Cardiac muscle cell (in vitro differentiated cells and primary cell): ENCODE data around the gene NEMP2. TPM values are rescaled to one million over a fixed set of nuclear protein-coding genes. Genes with fewer than 3 reads are reported as not detected.

Source experiments
- DNase-seq, 2 donors: peaks; one replicate each; pipeline versions ENCODE4 v3.0.0 to v3.0.0-alpha.2; 2010 to 2017; ENCODE audit warnings: low read depth in 1 of 2, low spot score in 1 of 2
- H3K27ac ChIP-seq: fragments of 200-600 bp; sonication (generic); 2 replicates; pipeline ENCODE4 v1.5.1; 2016
- H3K27me3 ChIP-seq: fragments of 200-600 bp; sonication (generic); 2 replicates; pipeline ENCODE4 v1.6.0; 2016; ENCODE audit warnings: control low read depth
- H3K36me3 ChIP-seq: fragments of 200-600 bp; sonication (generic); 2 replicates; pipeline ENCODE4 v1.5.1; 2016; ENCODE audit warnings: control low read depth
- H3K4me1 ChIP-seq: fragments of 200-600 bp; sonication (generic); 2 replicates; pipeline ENCODE4 v1.8.1; 2017; ENCODE audit warnings: low read depth, mild to moderate bottlenecking, mixed run types
- H3K4me3 ChIP-seq: fragments of 200-600 bp; sonication (generic); 2 replicates; pipeline ENCODE4 v1.5.1; 2016; ENCODE audit warnings: mild to moderate bottlenecking
- H3K9me3 ChIP-seq: fragments of 200-600 bp; sonication (generic); 2 replicates; pipeline ENCODE4 v1.5.1; 2017; ENCODE audit warnings: low read depth, mild to moderate bottlenecking, control low read depth
- CTCF ChIP-seq: IDR thresholded peaks from 2 replicates; pipeline ENCODE4 v1.5.1; 2012; ENCODE audit warnings: low read depth, mild to moderate bottlenecking, low read length
- polyA plus RNA-seq: library from polyadenylated mRNA; unstranded; fragments of >200 nt; fragmentation: Nextera tagmentation; extraction: Ambion mirVana; gene quantifications from 2 replicates; pipeline ENCODE4 v1.2.1, GENCODE V29; 2016
- total RNA-seq: library from RNA; depleted of rRNA; stranded (reverse); fragments of >200 nt; gene quantifications from 2 replicates; pipeline ENCODE4 v1.2.3, GENCODE V29; 2016

The NEMP2 gene
- total and polyA plus RNA-seq, 2 experiments from 2014 or later: 2.5 to 5.4 TPM

GRCh38 chr2:190574169-190574568 lies 39.6 kb upstream of the NEMP2 start:
- TF ChIP-seq CTCF: no peak
- H3K27me3 ChIP-seq: no peaks in the 10 kb centered on the region
- DNase-seq: peak in 1 of 2 donors; percentile 50
- no peaks in the 10 kb centered on the region for H3K9me3 ChIP-seq
- no peak overlapping the region for H3K4me3 ChIP-seq
- H3K36me3 ChIP-seq: no peaks in the 10 kb centered on the region
- H3K4me1 ChIP-seq: peaks cover 23% of the 10 kb centered on the region
- H3K27ac ChIP-seq: no peak overlapping the region

- H3K4me3 ChIP-seq: no peak overlapping the region
- H3K9me3 ChIP-seq: no peaks in the 10 kb centered on the region
- H3K36me3 ChIP-seq: no peaks in the 10 kb centered on the region
- TF ChIP-seq CTCF: no peak
- H3K4me1 ChIP-seq: peaks cover 9% of the 10 kb centered on the region
- no peaks in the 10 kb centered on the region for H3K27me3 ChIP-seq
- DNase-seq: no peak
- H3K27ac ChIP-seq: no peak overlapping the region
These were observed 37.7 kb upstream of the NEMP2 start for GRCh38 chr2:190572246-190572645.

- Histone ChIP-seq H3K4me3 (no peak overlapping the region), H3K9me3 (no peaks in the 10 kb centered on the region), H3K36me3 (no peaks in the 10 kb centered on the region), H3K4me1 (peaks cover 4% of the 10 kb centered on the region), H3K27ac (no peak overlapping the region), H3K27me3 (no peaks in the 10 kb centered on the region)
- DNase-seq: peak in 1 of 2 donors; percentile 18
- no peak for TF ChIP-seq CTCF
These were observed 37.2 kb upstream of the NEMP2 start for GRCh38 chr2:190571686-190572085.

GRCh38 chr2:190570871-190571270 lies 36.3 kb upstream of the NEMP2 start:
- Histone ChIP-seq H3K27ac (no peak overlapping the region), H3K27me3 (no peaks in the 10 kb centered on the region), H3K4me3 (no peak overlapping the region), H3K9me3 (no peaks in the 10 kb centered on the region), H3K4me1 (no peaks in the 10 kb centered on the region), H3K36me3 (no peaks in the 10 kb centered on the region)
- DNase-seq: no peak
- no peak for TF ChIP-seq CTCF

GRCh38 chr2:190569994-190570755 lies 35.7 kb upstream of the NEMP2 start:
- H3K4me1 ChIP-seq: no peaks in the 10 kb centered on the region
- H3K27me3 ChIP-seq: no peaks in the 10 kb centered on the region
- no peak overlapping the region for H3K4me3 ChIP-seq
- TF ChIP-seq CTCF: no peak
- DNase-seq: no peak
- H3K9me3 ChIP-seq: no peaks in the 10 kb centered on the region
- no peaks in the 10 kb centered on the region for H3K36me3 ChIP-seq
- H3K27ac ChIP-seq: no peak overlapping the region
